GM12878 (cell line): ENCODE results near the gene SETD2. TPM values are rescaled to one million over a fixed set of nuclear protein-coding genes. Genes with fewer than 3 reads are reported as not detected.

Source experiments
- ATF7 ChIP-seq: fragments of 450-650 bp; IDR thresholded peaks from 2 replicates; pipeline ENCODE4 v1.6.1; 2016; ENCODE audit warnings: low read depth, mild to moderate bottlenecking
- BACH1 ChIP-seq: fragments of 450-650 bp; IDR thresholded peaks from 2 replicates; pipeline ENCODE4 v1.6.1; 2017; ENCODE audit warnings: mild to moderate bottlenecking, borderline replicate concordance
- CREM ChIP-seq: IDR thresholded peaks from 2 replicates; pipeline ENCODE4 v1.6.1; 2014; ENCODE audit warnings: antibody characterized with exemption, low read depth
- FOS ChIP-seq: IDR thresholded peaks from 3 replicates; pipeline ENCODE4 v1.6.1; 2011; ENCODE audit warnings: borderline replicate concordance; ENCODE audit not compliant: insufficient read length; ENCODE audit errors: extremely low read depth
- GATAD2B ChIP-seq: fragments of 450-650 bp; conservative IDR thresholded peaks from 2 replicates; pipeline ENCODE4 v1.6.1; 2017; ENCODE audit warnings: low read depth, mild to moderate bottlenecking, moderate library complexity
- HDGF ChIP-seq: fragments of 450-650 bp; IDR thresholded peaks from 2 replicates; pipeline ENCODE4 v1.6.1; 2016; ENCODE audit warnings: antibody characterized with exemption
- JUNB ChIP-seq: IDR thresholded peaks from 2 replicates; pipeline ENCODE4 v1.6.1; 2016; ENCODE audit warnings: antibody characterized with exemption, mild to moderate bottlenecking
- JUND ChIP-seq: IDR thresholded peaks from 2 replicates; pipeline ENCODE4 v1.6.1; 2012; ENCODE audit warnings: low read depth, mild to moderate bottlenecking, low read length, improper control_type of control experiment, moderate library complexity
- LARP7 ChIP-seq: fragments of 450-650 bp; IDR thresholded peaks from 2 replicates; pipeline ENCODE4 v1.6.1; 2017; ENCODE audit warnings: mild to moderate bottlenecking
- MEF2A ChIP-seq: IDR thresholded peaks from 2 replicates; pipeline ENCODE4 v1.6.1; 2011; ENCODE audit warnings: low read depth, mild to moderate bottlenecking, low read length, moderate library complexity; ENCODE audit not compliant: insufficient read depth
- MTA2 ChIP-seq: fragments of 450-650 bp; IDR thresholded peaks from 2 replicates; pipeline ENCODE4 v1.6.1; 2016; ENCODE audit warnings: low read depth, mild to moderate bottlenecking, moderate library complexity
- NBN ChIP-seq: fragments of 450-650 bp; IDR thresholded peaks from 2 replicates; pipeline ENCODE4 v1.6.1; 2016
- NKRF ChIP-seq: fragments of 450-650 bp; conservative IDR thresholded peaks from 2 replicates; pipeline ENCODE4 v1.6.1; 2017; ENCODE audit warnings: mild to moderate bottlenecking, moderate library complexity
- NR2F1 ChIP-seq: fragments of 450-650 bp; conservative IDR thresholded peaks from 2 replicates; pipeline ENCODE4 v1.6.1; 2017; ENCODE audit warnings: mild to moderate bottlenecking
- RELB ChIP-seq: fragments of 450-650 bp; IDR thresholded peaks from 2 replicates; pipeline ENCODE4 v1.6.1; 2017; ENCODE audit warnings: low read depth, mild to moderate bottlenecking, moderate library complexity
- SMAD1 ChIP-seq: fragments of 450-650 bp; IDR thresholded peaks from 2 replicates; pipeline ENCODE4 v1.6.1; 2018; ENCODE audit warnings: mild to moderate bottlenecking, low read depth; ENCODE audit not compliant: partially characterized antibody
- STAT3 ChIP-seq: IDR thresholded peaks from 2 replicates; pipeline ENCODE4 v1.6.1; 2011; ENCODE audit warnings: low read depth, low read length, improper control_type of control experiment
- TCF12 ChIP-seq: IDR thresholded peaks from 2 replicates; pipeline ENCODE4 v1.6.1; 2011; ENCODE audit warnings: low read depth, mild to moderate bottlenecking, low read length
- TCF3 ChIP-seq: IDR thresholded peaks from 2 replicates; pipeline ENCODE4 v1.6.1; 2012; ENCODE audit warnings: low read depth, mild to moderate bottlenecking, low read length, borderline replicate concordance; ENCODE audit not compliant: insufficient read depth
- ZBTB11 ChIP-seq: fragments of 450-650 bp; formaldehyde crosslinking; IDR thresholded peaks from 2 replicates; pipeline ENCODE4 v1.5.0; 2022; ENCODE audit warnings: mild to moderate bottlenecking, missing genetic modification characterization
- ZNF207 ChIP-seq: fragments of 450-650 bp; IDR thresholded peaks from 2 replicates; pipeline ENCODE4 v1.6.1; 2014; ENCODE audit warnings: antibody characterized with exemption, mild to moderate bottlenecking, borderline replicate concordance
- ZNF217 ChIP-seq: fragments of 450-650 bp; IDR thresholded peaks from 2 replicates; pipeline ENCODE4 v1.6.1; 2017; ENCODE audit warnings: antibody characterized with exemption, mild to moderate bottlenecking
- polyA plus RNA-seq, 11 experiments: library from polyadenylated mRNA; depleted of rRNA in 4 of 11; unstranded in 6 of 11; stranded (reverse) in 5 of 11; fragments of >200 nt; fragmentation: Nextera tagmentation in 4 of 11; fragmentation: Illumina TruSeq in 1 of 11; extraction: Ambion mirVana in 4 of 11; extraction: Trizol in 1 of 11; gene quantifications; 1 replicate in 1 of 11; 2 replicates in 10 of 11; pipeline versions ENCODE4 v1.2.1 to v1.2.3, GENCODE V29; 2011 to 2016; ENCODE audit warnings: inconsistent platforms in 2 of 11, missing spikeins in 2 of 11, low read depth in 1 of 11
- total RNA-seq, 4 experiments: library from RNA; depleted of rRNA in 3 of 4; stranded (reverse); fragments of >200 nt in 3 of 4; fragmentation: Illumina TruSeq in 1 of 4; extraction: Trizol in 1 of 4; gene quantifications; 2 replicates each; pipeline versions ENCODE4 v1.2.1 to v1.2.3, GENCODE V29; 2013 to 2021

SETD2 gene
- total and polyA plus RNA-seq, 10 of the 15 experiments (the other 5 are each of a cell fraction or from before 2014, with no cell fraction given): 8.4 to 44.9 (median 24.5) TPM

- TF ChIP-seq NKRF (peak; percentile 69), CREM (peak; percentile 71), JUNB (no peak), ATF7 (no peak), MEF2A (no peak), ZNF207 (no peak), GATAD2B (peak; percentile 63), ZNF217 (no peak), LARP7 (peak; percentile 46; the same call in 1 of the 2 replicates), NBN (no peak; the same call in 1 of the 2 replicates), SMAD1 (no peak), TCF3 (peak; percentile 71), STAT3 (no peak), NR2F1 (peak; percentile 97), TCF12 (peak; percentile 32; the same call in 1 of the 2 replicates), HDGF (no peak; the same call in 1 of the 2 replicates), MTA2 (no peak), BACH1 (peak; percentile 26; the same call in 1 of the 2 replicates), FOS (no peak), RELB (peak; percentile 89), JUND (no peak), ZBTB11 (CRISPR knock-in tag) (peak; percentile 65)
These were observed at the start of gene SETD2 (continued) for GRCh38 chr3:47164007-47164881.
